CD4-positive, alpha-beta T cell treated with Interleukin-1 beta for 1 hour (primary cell): ENCODE results near the gene PSMB2.

Experiments used
- DNase-seq, 2 donors: peaks; one replicate each; pipeline ENCODE4 v3.0.0-alpha.2; 2020 to 2022

PSMB2 gene

GRCh38 chr1:35570589-35571137 is 70.7 kb downstream of the PSMB2 start:
- no peak for DNase-seq

- no peak for DNase-seq
These were observed 71.4 kb downstream of the PSMB2 start for GRCh38 chr1:35569936-35570335.

GRCh38 chr1:35568975-35569395 is 72.3 kb downstream of the PSMB2 start:
- peak; percentile 60 to 69 for DNase-seq

- DNase-seq: no peak
These were observed 73.3 kb downstream of the PSMB2 start for GRCh38 chr1:35567947-35568558.

GRCh38 chr1:35565742-35566133 is 75.6 kb downstream of the PSMB2 start:
- no peak for DNase-seq

GRCh38 chr1:35564884-35565741 is 76.2 kb downstream of the PSMB2 start:
- DNase-seq: no peak

- DNase-seq: peak; percentile 75 to 80
These were observed 77.1 kb downstream of the PSMB2 start for GRCh38 chr1:35564037-35564883.

- no peak for DNase-seq
These were observed 78.2 kb downstream of the PSMB2 start for GRCh38 chr1:35563166-35563565.

GRCh38 chr1:35561972-35562680 is 79.2 kb downstream of the PSMB2 start:
- no peak for DNase-seq

- no peak for DNase-seq
These were observed 79.9 kb downstream of the PSMB2 start for GRCh38 chr1:35561297-35561971.

GRCh38 chr1:35560256-35561225 is 80.8 kb downstream of the PSMB2 start:
- DNase-seq: no peak

- DNase-seq: peak; percentile 33 to 35
These were observed 81.9 kb downstream of the PSMB2 start for GRCh38 chr1:35559317-35559944.

- peak in 1 of 2 donors; percentile 17 for DNase-seq
These were observed 82.7 kb downstream of the PSMB2 start for GRCh38 chr1:35558374-35559316.

- DNase-seq: peak; percentile 94 to 95
These were observed 83.5 kb downstream of the PSMB2 start, which contains the start of gene NCDN for GRCh38 chr1:35557611-35558373. Gene NCDN, plus strand, starts transcription at chr1:35557799. Its CDS starts 392 bp downstream, at chr1:35558191.

- DNase-seq: no peak
These were observed 84.2 kb downstream of the PSMB2 start, which contains the start of gene KIAA0319L for GRCh38 chr1:35557118-35557610. Gene KIAA0319L, minus strand, starts transcription at chr1:35557403. Its CDS starts 2,912 bp downstream, at chr1:35554491.

- no peak for DNase-seq
These were observed 84.7 kb downstream of the PSMB2 start for GRCh38 chr1:35556484-35557117.
